ENCODE results near the gene VN1R4. TPM values are rescaled to one million over a fixed set of nuclear protein-coding genes. Genes with fewer than 3 reads are reported as not detected.

The VN1R4 gene
- total and polyA plus RNA-seq, 3 donors from 2014 or later: 0.37 TPM; not detected in 2

Other genes with a start within 250 kb of the VN1R4 start
- not detected for gene ERVV-2, start 223.0 kb downstream of the VN1R4 start, total RNA-seq
- 0.12 TPM for gene ERVV-2, start 223.0 kb downstream of the VN1R4 start, polyA plus RNA-seq (ENCODE audit: insufficient read depth, low read depth, low replicate concordance)
- gene ZNF160, start 164.3 kb downstream of the VN1R4 start, total RNA-seq: 100 to 1,000 TPM; 113 TPM
- gene ZNF160, start 164.3 kb downstream of the VN1R4 start, polyA plus RNA-seq (ENCODE audit: insufficient read depth, low read depth, low replicate concordance): 30.1 TPM
- 10 to 100 TPM; 43.8 to 63.8 TPM for gene ZNF415, start 134.8 kb downstream of the VN1R4 start, total RNA-seq
- 42.5 TPM for gene ZNF415, start 134.8 kb downstream of the VN1R4 start, polyA plus RNA-seq (ENCODE audit: insufficient read depth, low read depth, low replicate concordance)
- 10 to 100 TPM; 12.2 to 13.0 TPM for gene ZNF347, start 108.7 kb downstream of the VN1R4 start, total RNA-seq
- gene ZNF347, start 108.7 kb downstream of the VN1R4 start, polyA plus RNA-seq (ENCODE audit: insufficient read depth, low read depth, low replicate concordance): 4.6 TPM
- 10 to 100 TPM in 1 of 2 donors, 1 to 10 TPM in 1; 7.6 to 11.7 TPM for gene ZNF665, start 74.4 kb downstream of the VN1R4 start, total RNA-seq
- gene ZNF665, start 74.4 kb downstream of the VN1R4 start, polyA plus RNA-seq (ENCODE audit: insufficient read depth, low read depth, low replicate concordance): 4.2 TPM
- gene ZNF677, start 12.8 kb downstream of the VN1R4 start, total RNA-seq: 10 to 100 TPM; 46.7 to 54.3 TPM
- 88.9 TPM for gene ZNF677, start 12.8 kb downstream of the VN1R4 start, polyA plus RNA-seq (ENCODE audit: insufficient read depth, low read depth, low replicate concordance)
- gene VN1R2, start 9.4 kb downstream of the VN1R4 start, total RNA-seq: 1 to 10 TPM in 1 of 2 donors, not detected in 1; 1.2 TPM
- 0.25 TPM for gene VN1R2, start 9.4 kb downstream of the VN1R4 start, polyA plus RNA-seq (ENCODE audit: insufficient read depth, low read depth, low replicate concordance)
- gene ZNF845, start 66.0 kb upstream of the VN1R4 start, total RNA-seq: 1 to 10 TPM; 6.5 to 6.6 TPM
- 2.1 TPM for gene ZNF845, start 66.0 kb upstream of the VN1R4 start, polyA plus RNA-seq (ENCODE audit: insufficient read depth, low read depth, low replicate concordance)
- gene ZNF525, start 98.0 kb upstream of the VN1R4 start, total RNA-seq: 10 to 100 TPM; 18.8 to 27.3 TPM
- 14.0 TPM for gene ZNF525, start 98.0 kb upstream of the VN1R4 start, polyA plus RNA-seq (ENCODE audit: insufficient read depth, low read depth, low replicate concordance)
- 10 to 100 TPM; 21.9 to 22.4 TPM for gene ZNF765, start 127.4 kb upstream of the VN1R4 start, total RNA-seq
- gene ZNF765, start 127.4 kb upstream of the VN1R4 start, polyA plus RNA-seq (ENCODE audit: insufficient read depth, low read depth, low replicate concordance): 6.5 TPM
- gene ZNF761, start 164.3 kb upstream of the VN1R4 start, total RNA-seq: 10 to 100 TPM; 11.2 to 15.9 TPM
- 6.4 TPM for gene ZNF761, start 164.3 kb upstream of the VN1R4 start, polyA plus RNA-seq (ENCODE audit: insufficient read depth, low read depth, low replicate concordance)
- 1 to 10 TPM; 4.6 to 4.8 TPM for gene ZNF813, start 200.0 kb upstream of the VN1R4 start, total RNA-seq
- gene ZNF813, start 200.0 kb upstream of the VN1R4 start, polyA plus RNA-seq (ENCODE audit: insufficient read depth, low read depth, low replicate concordance): 2.0 TPM